Stimulated activated CD8-positive, alpha-beta memory T cell treated with anti-CD3 and anti-CD28 coated beads, Interleukin-12 subunit alpha, Interleukin-12 subunit beta, amount 100 ng/mL, for 24 hours (primary cell): ENCODE results near the gene INPP5A.
"Not testable (repeated sequence)": the region's sequence is repeated elsewhere in the genome, so short reads cannot be mapped to it uniquely, and the experiment has no call there.

Source experiments
- DNase-seq: peaks from one replicate; pipeline ENCODE4 v3.0.0-alpha.2; 2020; ENCODE audit errors: extremely low read depth

The INPP5A gene

GRCh38 chr10:132547421-132547861 lies 9.9 kb downstream of the INPP5A start:
- no peak for DNase-seq

DNA sequence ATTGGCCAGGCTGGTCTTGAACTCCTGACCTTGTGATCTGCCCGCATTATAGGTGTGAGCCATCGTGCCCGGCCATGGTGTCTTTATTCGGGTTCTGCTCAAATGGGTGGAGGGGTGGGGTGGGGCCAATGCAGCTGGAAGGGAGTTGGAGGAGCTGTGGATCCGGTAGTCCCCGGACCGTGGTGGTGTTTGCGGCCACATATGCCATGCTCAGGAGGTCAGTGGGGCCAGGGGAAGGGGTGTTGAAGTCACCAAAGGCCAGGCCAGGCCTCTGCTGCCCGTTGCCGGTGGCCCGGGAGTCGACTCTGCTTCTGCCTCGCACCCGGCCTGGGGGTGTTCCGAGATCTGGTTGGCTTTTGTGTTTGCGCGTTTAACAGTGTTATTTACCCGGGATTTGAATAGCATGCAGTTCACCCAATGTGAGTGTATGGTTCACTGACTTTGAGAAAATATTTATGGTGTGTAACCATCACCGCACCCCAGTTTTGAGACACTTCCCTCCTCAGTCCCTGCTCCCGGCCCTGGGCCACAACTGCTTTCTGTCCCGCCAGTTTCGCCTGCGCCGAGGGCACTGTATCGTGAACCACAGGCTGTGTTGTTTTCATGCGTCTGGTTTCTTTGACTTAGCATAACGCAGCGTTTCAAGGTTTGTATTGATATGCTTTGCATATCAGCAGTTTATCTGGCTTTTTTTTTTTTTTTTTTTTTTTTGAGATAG lies 10.7 kb downstream of the INPP5A start:
- DNase-seq, result no peak

GRCh38 chr10:132548869-132549268 lies 11.3 kb downstream of the INPP5A start:
- no peak for DNase-seq

DNA sequence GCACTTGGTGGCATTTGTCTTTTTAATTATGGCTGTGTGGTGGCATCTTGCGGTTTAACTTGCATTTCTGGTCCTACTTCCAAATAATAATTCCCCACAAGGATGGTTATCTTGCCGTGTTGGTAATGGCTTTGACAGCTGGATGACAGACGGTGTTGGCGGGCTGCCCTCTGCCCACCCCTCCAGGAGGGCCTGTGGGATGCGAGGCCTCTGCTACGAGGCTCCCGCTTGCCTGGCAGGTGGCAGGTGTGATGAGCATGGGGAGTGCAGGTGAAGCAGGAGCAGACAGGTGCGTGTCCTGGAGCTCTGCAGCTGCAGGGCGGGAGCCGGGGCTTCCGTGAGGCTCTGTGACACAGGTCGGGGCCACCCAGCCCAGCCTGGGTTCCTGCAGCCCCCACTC lies 11.8 kb downstream of the INPP5A start:
- no peak for DNase-seq

DNA sequence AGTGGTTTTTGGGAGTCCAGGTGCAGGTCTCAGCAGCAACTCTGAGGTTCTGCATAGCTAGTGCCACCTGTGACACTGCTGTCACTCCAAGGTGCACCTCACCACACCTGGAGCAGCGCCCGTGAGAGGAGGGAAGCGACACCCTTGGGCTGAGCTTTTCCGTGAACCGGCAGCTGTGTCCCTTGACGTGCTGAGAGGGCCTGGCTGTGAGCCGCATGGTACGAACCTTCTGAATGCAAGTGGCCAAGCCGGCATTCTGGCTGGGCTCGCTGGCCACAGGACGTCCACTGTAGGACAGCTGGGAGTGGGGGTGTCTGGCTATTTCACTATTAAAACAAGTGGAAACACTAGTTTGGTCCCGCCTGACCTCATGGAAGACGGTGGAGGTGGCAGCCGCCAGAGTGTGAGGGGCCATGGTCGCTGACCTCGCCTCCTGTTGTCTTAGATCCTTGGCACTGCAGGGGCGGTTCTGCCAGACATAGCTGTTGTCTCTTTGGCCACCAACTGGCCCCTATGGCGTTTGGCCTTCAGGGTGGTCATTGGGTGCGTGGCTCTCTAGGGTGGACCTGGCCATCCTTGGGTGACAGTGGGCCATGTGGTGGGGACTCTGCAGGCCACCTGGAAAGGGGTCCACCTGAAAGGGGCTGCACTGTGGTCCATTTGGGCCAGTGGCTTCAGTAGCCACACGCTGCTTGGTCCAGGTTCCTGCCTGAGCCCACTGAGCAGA lies 12.9 kb downstream of the INPP5A start:
- no peak for DNase-seq

GRCh38 chr10:132551093-132551807 lies 13.7 kb downstream of the INPP5A start:
- no peak for DNase-seq

DNA sequence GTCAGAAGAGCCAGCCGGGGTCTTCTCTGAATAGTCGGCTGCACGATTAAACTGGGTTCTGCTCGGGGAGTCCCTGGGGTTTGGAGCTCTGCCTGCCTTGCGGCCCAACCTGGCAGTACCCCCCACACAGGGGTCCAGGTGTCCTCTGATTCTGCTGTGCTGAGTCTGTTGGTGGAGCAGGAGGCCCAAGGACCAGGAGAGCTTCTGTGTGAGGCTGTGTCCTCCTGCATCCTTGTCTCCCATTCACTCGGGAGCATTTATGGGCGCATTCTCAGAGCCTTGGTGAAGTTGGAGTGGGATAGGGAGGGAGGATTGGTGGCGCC lies 14.2 kb downstream of the INPP5A start:
- no peak for DNase-seq

- not testable (repeated sequence) for DNase-seq
These were observed 15.0 kb downstream of the INPP5A start for GRCh38 chr10:132552635-132553034.

DNA sequence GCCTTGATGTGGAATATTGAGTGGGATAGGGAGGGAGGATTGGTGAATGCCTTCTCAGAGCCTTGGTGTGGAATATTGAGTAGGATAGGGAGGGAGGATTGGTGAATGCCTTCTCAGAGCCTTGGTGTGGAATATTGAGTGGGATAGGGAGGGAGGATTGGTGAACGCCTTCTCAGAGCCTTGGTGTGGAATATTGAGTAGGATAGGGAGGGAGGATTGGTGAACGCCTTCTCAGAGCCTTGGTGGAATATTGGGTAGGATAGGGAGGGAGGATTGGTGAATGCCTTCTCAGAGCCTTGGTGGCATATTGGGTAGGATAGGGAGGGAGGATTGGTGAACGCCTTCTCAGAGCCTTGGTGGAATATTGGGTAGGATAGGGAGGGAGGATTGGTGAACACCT lies 16.0 kb downstream of the INPP5A start:
- DNase-seq, result not testable (repeated sequence)

DNA sequence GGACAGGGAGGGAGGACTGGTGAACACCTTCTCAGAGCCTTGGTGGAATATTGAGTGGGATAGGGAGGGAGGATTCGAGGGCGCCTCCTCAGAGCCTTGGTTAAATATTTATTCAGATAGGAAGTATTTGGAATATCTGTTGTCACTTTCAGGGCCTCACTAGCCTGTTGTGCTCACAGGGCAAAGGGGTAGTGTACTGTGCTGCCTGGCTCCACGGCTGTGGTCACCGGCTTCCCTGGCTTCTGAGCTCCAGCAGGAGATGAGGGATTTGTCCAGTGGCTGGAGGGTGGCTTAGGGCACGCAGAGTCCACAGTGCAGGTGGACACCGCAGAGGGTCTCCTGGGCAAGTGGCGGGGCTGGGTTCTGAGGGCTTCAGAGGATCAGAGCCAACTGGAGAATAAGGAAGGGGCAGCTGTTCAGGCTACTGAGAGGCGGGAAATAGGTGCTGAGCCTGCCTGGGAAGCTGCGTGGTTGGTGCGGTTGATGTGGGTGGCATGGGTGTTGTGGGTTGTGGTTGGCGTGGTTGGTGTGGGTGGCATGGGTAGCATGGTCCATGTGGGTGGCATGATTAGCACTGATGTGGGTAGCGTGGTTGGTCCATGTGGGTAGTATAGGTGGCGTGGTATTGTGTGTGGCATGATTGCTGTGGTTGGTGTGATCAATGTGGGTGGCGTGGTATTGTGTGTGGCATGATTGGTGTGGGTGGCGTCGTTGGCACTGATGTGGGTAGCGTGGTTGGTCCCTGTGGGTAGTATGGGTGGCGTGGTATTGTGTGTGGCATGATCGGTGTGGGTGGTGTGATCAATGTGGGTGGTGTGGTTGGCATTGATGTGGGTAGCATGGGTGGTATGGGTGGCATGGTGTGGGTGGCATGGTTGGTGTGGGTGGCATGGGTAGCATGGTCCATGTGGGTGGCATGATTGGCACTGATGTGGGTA lies 16.7 kb downstream of the INPP5A start:
- DNase-seq, result no peak

- DNase-seq, result no peak
These were observed 17.5 kb downstream of the INPP5A start for GRCh38 chr10:132554991-132555647.

DNA sequence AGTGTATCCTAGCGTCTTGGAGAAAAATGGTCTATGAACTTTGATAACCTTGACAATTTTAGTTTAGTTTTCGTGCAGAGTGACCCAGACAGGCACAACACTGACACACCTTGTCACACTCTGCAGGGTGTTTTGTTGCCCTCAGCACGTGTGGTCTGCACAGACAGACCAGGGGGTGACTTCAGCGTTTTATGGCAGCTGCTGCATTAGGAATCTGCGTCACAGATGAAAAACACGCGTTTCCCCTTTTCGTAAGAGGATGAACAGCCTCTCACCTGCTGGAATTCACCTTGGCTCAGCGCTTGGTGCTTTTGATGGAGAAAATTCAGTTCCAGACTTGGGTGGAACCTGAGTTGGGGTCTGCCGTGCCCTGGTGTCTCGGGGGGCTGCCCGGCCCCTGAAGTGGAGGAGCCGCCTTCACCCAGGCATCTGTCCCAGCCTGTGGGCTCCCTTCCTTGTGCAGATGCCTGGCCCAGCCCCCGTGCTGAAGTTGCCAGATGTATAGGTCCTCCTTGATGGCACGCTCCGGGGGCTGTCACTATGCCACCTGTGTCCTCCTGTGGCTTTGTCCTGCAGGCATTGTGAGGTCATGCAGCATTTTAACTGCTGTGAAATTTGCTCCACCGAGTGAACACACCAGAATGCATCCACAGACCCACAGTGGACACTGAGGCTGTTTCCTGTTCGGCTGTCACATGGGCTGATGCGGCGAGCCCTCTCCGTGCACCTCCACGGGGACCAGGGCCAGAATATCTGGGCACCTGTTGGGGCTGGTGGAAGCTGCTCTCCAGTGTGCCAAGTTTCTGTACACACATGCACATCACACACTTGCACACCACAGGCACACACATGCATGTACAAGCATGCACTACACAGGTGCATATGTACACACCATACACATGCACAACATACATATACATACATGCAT lies 18.3 kb downstream of the INPP5A start:
- no peak for DNase-seq

GRCh38 chr10:132556994-132557441 lies 19.4 kb downstream of the INPP5A start:
- DNase-seq, result no peak

DNA sequence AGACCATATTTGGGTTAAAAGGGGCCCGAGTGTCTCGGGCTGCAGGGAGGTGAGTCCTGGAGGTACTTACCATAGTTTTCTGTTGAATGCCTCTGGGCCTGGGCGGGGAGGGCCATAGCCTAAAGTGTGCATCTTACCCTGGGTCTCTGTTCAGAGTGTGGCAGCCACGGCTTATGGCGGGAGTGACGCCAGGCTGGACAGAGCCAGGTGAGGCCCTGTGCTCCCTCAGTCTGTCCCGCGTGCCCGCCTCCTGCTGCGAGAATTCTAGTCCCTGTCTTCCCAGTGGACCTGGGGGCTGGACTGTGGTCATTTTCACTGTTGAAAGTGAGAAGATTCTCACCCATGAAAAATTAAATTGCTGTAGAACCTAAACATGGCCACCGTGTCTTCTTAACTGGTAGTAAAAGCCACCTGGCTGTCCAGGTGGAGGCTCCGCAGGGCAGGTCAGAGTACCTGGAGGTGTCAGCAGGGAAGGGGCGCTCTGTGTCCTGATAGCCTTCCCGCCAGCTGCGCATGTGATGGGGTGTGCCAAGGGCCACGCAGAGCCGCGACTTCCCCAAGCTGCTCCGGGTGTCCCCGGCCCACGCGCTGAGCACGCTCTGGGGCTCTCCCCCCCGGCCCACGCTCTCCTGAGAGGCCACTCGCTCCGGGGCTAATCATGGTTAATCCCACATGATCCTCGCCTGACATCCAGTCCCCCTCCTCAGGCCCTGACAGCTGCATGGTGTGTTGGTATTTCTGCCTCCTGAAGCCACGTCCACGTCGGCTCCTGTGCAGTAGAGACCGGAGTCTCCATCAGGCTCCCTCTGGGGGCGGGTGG lies 20.3 kb downstream of the INPP5A start:
- no peak for DNase-seq

- no peak for DNase-seq
These were observed 21.2 kb downstream of the INPP5A start for GRCh38 chr10:132558516-132559413.

DNA sequence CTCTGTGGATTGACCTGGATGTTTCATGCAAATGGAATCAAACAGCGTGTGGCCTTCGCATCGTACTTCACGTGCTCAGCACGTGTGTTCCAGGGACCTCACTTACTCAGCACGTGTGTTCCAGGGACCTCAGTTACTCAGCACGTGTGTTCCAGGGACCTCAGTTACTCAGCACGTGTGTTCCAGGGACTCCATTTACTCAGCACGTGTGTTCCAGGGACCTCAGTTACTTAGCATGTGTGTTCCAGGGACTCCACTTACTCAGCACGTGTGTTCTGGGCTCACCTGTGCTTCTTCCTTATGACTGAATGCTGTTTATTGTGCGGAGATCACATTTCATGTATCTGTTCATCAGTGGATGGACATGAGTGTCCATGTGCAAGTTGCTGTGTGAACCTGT lies 22.0 kb downstream of the INPP5A start:
- DNase-seq, result no peak

- no peak for DNase-seq
These were observed 22.7 kb downstream of the INPP5A start for GRCh38 chr10:132560241-132560731.
